Left ventricle myocardium inferior (tissue), 1 donor: ENCODE measurements around the gene GJC3. TPM values are rescaled to one million over a fixed set of nuclear protein-coding genes. Genes with fewer than 3 reads are reported as not detected.

Source experiments
- DNase-seq: peaks from one replicate; pipeline ENCODE4 v3.0.0-alpha.2; 2020
- H3K27ac ChIP-seq: fragments of 200-600 bp; replicated peaks from 2 replicates; pipeline ENCODE4 v1.8.0; 2021
- H3K27me3 ChIP-seq: fragments of 200-600 bp; 2 replicates; pipeline ENCODE4 v1.8.0; 2021; ENCODE audit warnings: low read depth
- H3K36me3 ChIP-seq: fragments of 200-600 bp; 2 replicates; pipeline ENCODE4 v1.8.0; 2021
- H3K4me1 ChIP-seq: fragments of 200-600 bp; 2 replicates; pipeline ENCODE4 v1.8.0; 2021
- H3K4me3 ChIP-seq: fragments of 200-600 bp; 2 replicates; pipeline ENCODE4 v1.8.0; 2021; ENCODE audit warnings: mild to moderate bottlenecking, moderate library complexity
- H3K9me3 ChIP-seq: fragments of 200-600 bp; replicated peaks from 2 replicates; pipeline ENCODE4 v1.8.0; 2021
- CTCF ChIP-seq: fragments of 200-600 bp; IDR thresholded peaks from 2 replicates; pipeline ENCODE4 v1.8.0; 2021; ENCODE audit warnings: antibody characterized with exemption, mild to moderate bottlenecking, borderline replicate concordance
- intact Hi-C: fragments of 100-400 bp; cut with micrococcal nuclease; formaldehyde crosslinking; loops from one replicate; pipeline ENCODE4 v1.11.0; 2022
- total RNA-seq: library from RNA; stranded (reverse); fragmentation: NEBNext Ultra II Directional; extraction: Animal tissue kit (Norgen Biotek cat#: 25700); gene quantifications from one replicate; pipeline ENCODE4 v1.2.1, GENCODE V29; 2021
- donor health status: DM: no; HTN: yes; CAD: no; lungs with severe emphysema.

The GJC3 gene
- total RNA-seq, 1 donor from 2014 or later: 0.27 TPM

- H3K4me3 ChIP-seq: no peak within 1 kb of the TSS
- no peaks in the 10 kb centered on the region for H3K9me3 ChIP-seq
- no peak within 1 kb of the TSS for H3K27ac ChIP-seq
- H3K4me1 ChIP-seq: no peaks in the 10 kb centered on the region
- no peaks in the 10 kb centered on the region for H3K36me3 ChIP-seq
- no peak for TF ChIP-seq CTCF
- intact Hi-C loops: no loop called here
- no peaks in the 10 kb centered on the region for H3K27me3 ChIP-seq
- no peak for DNase-seq
Observed at GRCh38 chr7:99876933-99877332, 52.5 kb downstream of the GJC3 start, which contains the start of gene OR2AE1. Gene OR2AE1, minus strand, starts transcription at chr7:99877033. Its CDS starts 0 bp downstream, at chr7:99877033.

- intact Hi-C loops: no loop called here
- no peak overlapping the region for H3K27ac ChIP-seq
- no peaks in the 10 kb centered on the region for H3K9me3 ChIP-seq
- no peaks in the 10 kb centered on the region for H3K4me1 ChIP-seq
- H3K4me3 ChIP-seq: no peak overlapping the region
- TF ChIP-seq CTCF: no peak
- H3K27me3 ChIP-seq: no peaks in the 10 kb centered on the region
- DNase-seq: no peak
- H3K36me3 ChIP-seq: no peaks in the 10 kb centered on the region
Observed at GRCh38 chr7:99876491-99876890, 52.9 kb downstream of the GJC3 start.

Other genes starting within 250 kb of the GJC3 start
- gene CYP3A5, start 249.6 kb downstream of the GJC3 start, total RNA-seq: not detected
- gene CYP3A7, start 194.4 kb downstream of the GJC3 start, total RNA-seq: not detected
- not detected for gene CYP3A4, start 145.4 kb downstream of the GJC3 start, total RNA-seq
- gene CYP3A43, start 101.6 kb downstream of the GJC3 start, total RNA-seq: not detected
- not detected for gene OR2AE1, start 52.6 kb downstream of the GJC3 start, total RNA-seq
- 7.1 TPM for gene TRIM4, start 10.1 kb downstream of the GJC3 start, total RNA-seq
- 85.5 TPM for gene AZGP1, start 46.4 kb upstream of the GJC3 start, total RNA-seq
- 37.1 TPM for gene ZKSCAN1, start 86.0 kb upstream of the GJC3 start, total RNA-seq
- gene ZSCAN21, start 120.2 kb upstream of the GJC3 start, total RNA-seq: 6.4 TPM
- 12.9 TPM for gene ZNF3, start 152.1 kb upstream of the GJC3 start, total RNA-seq
- gene COPS6, start 159.3 kb upstream of the GJC3 start, total RNA-seq: 114 TPM
- gene MCM7, start 171.8 kb upstream of the GJC3 start, total RNA-seq: 21.1 TPM
- 11.8 TPM for gene AP4M1, start 172.0 kb upstream of the GJC3 start, total RNA-seq
- gene TAF6, start 189.7 kb upstream of the GJC3 start, total RNA-seq: 34.1 TPM
- 8.5 TPM for gene CNPY4, start 190.0 kb upstream of the GJC3 start, total RNA-seq
- 2.0 TPM for gene MBLAC1, start 197.3 kb upstream of the GJC3 start, total RNA-seq
- 100 TPM for gene LAMTOR4, start 219.3 kb upstream of the GJC3 start, total RNA-seq
- gene TRAPPC14, start 229.1 kb upstream of the GJC3 start, total RNA-seq: 7.1 TPM
- 1.5 TPM for gene GAL3ST4, start 239.0 kb upstream of the GJC3 start, total RNA-seq
- 0.25 TPM for gene GPC2, start 247.8 kb upstream of the GJC3 start, total RNA-seq
- 0.74 TPM for gene STAG3, start 248.3 kb upstream of the GJC3 start, total RNA-seq